Measurements from ENCODE around the gene GABRG3.

DNA sequence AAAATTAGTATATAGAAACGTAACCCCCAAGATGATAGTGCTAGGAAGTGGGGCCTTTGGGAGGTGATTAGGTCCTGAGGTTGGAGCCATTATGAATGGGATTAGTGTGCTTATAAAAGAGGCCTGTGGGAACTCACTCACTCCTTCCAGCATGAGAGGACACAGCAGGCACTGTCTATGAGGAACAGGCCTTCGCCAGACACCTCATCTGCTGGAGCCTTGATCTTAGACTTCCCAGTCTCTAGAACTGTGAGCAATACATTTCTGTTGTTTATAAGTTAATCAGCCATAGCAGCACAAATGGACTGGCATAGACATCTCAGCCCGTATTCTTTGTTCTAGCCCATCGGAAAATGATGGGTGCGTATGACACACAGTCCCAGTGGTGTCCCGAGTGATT lies 152.3 kb downstream of the GABRG3 start:
- TF ChIP-seq, protein P1, sequence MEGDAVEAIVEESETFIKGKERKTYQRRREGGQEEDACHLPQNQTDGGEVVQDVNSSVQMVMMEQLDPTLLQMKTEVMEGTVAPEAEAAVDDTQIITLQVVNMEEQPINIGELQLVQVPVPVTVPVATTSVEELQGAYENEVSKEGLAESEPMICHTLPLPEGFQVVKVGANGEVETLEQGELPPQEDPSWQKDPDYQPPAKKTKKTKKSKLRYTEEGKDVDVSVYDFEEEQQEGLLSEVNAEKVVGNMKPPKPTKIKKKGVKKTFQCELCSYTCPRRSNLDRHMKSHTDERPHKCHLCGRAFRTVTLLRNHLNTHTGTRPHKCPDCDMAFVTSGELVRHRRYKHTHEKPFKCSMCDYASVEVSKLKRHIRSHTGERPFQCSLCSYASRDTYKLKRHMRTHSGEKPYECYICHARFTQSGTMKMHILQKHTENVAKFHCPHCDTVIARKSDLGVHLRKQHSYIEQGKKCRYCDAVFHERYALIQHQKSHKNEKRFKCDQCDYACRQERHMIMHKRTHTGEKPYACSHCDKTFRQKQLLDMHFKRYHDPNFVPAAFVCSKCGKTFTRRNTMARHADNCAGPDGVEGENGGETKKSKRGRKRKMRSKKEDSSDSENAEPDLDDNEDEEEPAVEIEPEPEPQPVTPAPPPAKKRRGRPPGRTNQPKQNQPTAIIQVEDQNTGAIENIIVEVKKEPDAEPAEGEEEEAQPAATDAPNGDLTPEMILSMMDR (IDR thresholded peaks at IDR 0.05) = no peak
- TF ChIP-seq POLR2A (IDR thresholded peaks at IDR 0.05) (no peak), POLR2AphosphoS5 (IDR thresholded peaks at IDR 0.05) (no peak)
